Sigmoid colon (tissue), 7 donors: ENCODE results near the gene ATP10A. TPM values are rescaled to one million over a fixed set of nuclear protein-coding genes. Genes with fewer than 3 reads are reported as not detected.
"Not testable (repeated sequence)": the region's sequence is repeated elsewhere in the genome, so short reads cannot be mapped to it uniquely, and the experiment has no call there.

ENCODE experiments used
- DNase-seq: peaks from one replicate; pipeline ENCODE4 v3.0.0-alpha.2; 2019
- H3K27ac ChIP-seq, 4 donors: fragments of 200-600 bp; sonication (generic); one replicate each; pipeline ENCODE4 v1.5.1; 2016 to 2019; ENCODE audit warnings: mild to moderate bottlenecking in 1 of 4
- H3K27me3 ChIP-seq, 3 donors: fragments of 200-600 bp; sonication (generic); one replicate each; pipeline ENCODE4 v1.5.1; 2019; ENCODE audit warnings: mild to moderate bottlenecking in 1 of 3
- H3K36me3 ChIP-seq, 4 donors: fragments of 200-600 bp; sonication (generic); one replicate each; pipeline ENCODE4 v1.5.1; 2016 to 2019
- H3K4me1 ChIP-seq, 4 donors: fragments of 200-600 bp; sonication (generic); one replicate each; pipeline ENCODE4 v1.5.1; 2017 to 2019
- H3K4me3 ChIP-seq, 4 donors: fragments of 200-600 bp; sonication (generic); one replicate each; pipeline ENCODE4 v1.5.1; 2017 to 2019; ENCODE audit warnings: mild to moderate bottlenecking in 2 of 4, moderate library complexity in 1 of 4
- H3K9me3 ChIP-seq, 4 donors: fragments of 200-600 bp in 3 of 4; sonication (generic) in 3 of 4; one replicate each; pipeline versions ENCODE4 v1.5.1 to v1.6.1; 2013 to 2019
- EP300 ChIP-seq, 4 donors: sonication (generic); formaldehyde crosslinking; IDR thresholded peaks; one replicate each; pipeline ENCODE4 v1.6.1; 2017; ENCODE audit warnings: antibody characterized with exemption in 4 of 4
- POLR2A ChIP-seq, 2 donors: fragments of 450-650 bp; IDR thresholded peaks; one replicate each; pipeline ENCODE4 v1.6.1; 2016; ENCODE audit warnings: antibody characterized with exemption in 2 of 2, mild to moderate bottlenecking in 2 of 2, moderate library complexity in 2 of 2
- POLR2AphosphoS5 ChIP-seq, 4 donors: sonication (generic); formaldehyde crosslinking; IDR thresholded peaks; one replicate each; pipeline ENCODE4 v1.6.1; 2017; ENCODE audit warnings: antibody characterized with exemption in 4 of 4
- WGBS, 2 donors: extraction: QIAGEN DNeasy Blood & Tissue Kit; methylation state at CpG; one replicate each; pipeline ENCODE4 v1.1.7; 2013; 5-methylcytosine and 5-hydroxymethylcytosine counted together
- intact Hi-C: fragments of 100-400 bp; cut with DNase I; formaldehyde crosslinking; loops from one replicate; pipeline ENCODE4 v1.15.1; 2023
- polyA plus RNA-seq, 3 donors: library from polyadenylated mRNA; stranded (reverse); fragments of 200-250 nt; gene quantifications; one replicate each; pipeline ENCODE4 v1.2.3, GENCODE V29; 2013
- total RNA-seq, 4 donors: library from RNA; depleted of rRNA; stranded (reverse); fragments of >200 nt; gene quantifications; one replicate each; pipeline ENCODE4 v1.1.0, GENCODE V29; 2016
- TF ChIP-seq, protein P1 (sequence below), 4 experiments: fragments of 450-650 bp in 3 of 4; fragments of 200-600 bp in 1 of 4; IDR thresholded peaks; one replicate each; pipeline ENCODE4 v1.5.1; 2016 to 2019; ENCODE audit warnings: antibody characterized with exemption in 4 of 4, mild to moderate bottlenecking in 3 of 4, moderate library complexity in 2 of 4
- donor health status: healthy with polysubstance abuse.
- donor health status: Bipolar disorder and iron deficiency.
- donor health status: healthy.

ATP10A gene
- total and polyA plus RNA-seq, 7 donors, result 0.23 to 7.7 (median 2.9) TPM

DNA sequence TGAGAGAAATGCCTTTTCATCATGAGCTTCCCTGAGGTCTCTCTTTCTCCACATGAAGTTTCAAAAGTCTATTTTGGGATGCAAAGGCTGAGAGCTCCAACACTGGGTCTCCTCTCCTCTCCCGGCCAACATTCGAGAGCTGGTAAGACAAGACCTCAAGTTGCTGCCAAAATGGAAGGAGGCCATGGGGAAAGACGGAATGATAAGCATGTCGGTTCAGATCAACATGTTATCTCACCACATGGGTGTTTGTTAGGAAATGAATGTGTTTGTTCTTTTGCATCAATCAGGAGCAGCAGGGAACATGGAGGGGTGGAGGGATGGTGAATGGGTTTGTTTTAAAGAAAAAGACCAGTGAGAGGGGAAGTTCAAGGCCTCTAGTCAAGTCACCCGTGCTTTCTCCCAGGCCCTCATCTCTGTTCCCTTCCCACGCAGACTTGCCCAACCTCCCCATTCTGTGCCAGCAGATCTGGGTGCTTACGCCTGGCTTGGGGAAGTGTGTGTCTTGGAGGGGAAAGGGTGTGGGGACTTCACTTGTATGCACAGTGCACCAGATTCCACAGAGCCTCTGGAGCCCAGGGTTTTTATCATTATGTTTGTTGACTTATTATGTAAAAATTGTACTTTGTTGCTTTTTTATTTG is 23.5 kb upstream of the ATP10A start:
- H3K4me1 ChIP-seq, result peaks cover 0 to 29% (median 26%) of the 10 kb centered on the region in 4 donors
- H3K4me3 ChIP-seq, result no peak overlapping the region
- 72 to 75% methylated on average over 7 of the region's 7 CpGs for WGBS, 2 donors
- DNase-seq, result no peak
- H3K27ac ChIP-seq, result peak overlapping the region in 3 of 4 donors; percentile 41 to 57 (median 54)
- H3K36me3 ChIP-seq, result no peaks in the 10 kb centered on the region
- TF ChIP-seq EP300 (IDR thresholded peaks at IDR 0.05), result no peak
- no peak for TF ChIP-seq POLR2A (IDR thresholded peaks at IDR 0.05)
- no peak for TF ChIP-seq POLR2AphosphoS5 (IDR thresholded peaks at IDR 0.05)
- TF ChIP-seq, protein P1, sequence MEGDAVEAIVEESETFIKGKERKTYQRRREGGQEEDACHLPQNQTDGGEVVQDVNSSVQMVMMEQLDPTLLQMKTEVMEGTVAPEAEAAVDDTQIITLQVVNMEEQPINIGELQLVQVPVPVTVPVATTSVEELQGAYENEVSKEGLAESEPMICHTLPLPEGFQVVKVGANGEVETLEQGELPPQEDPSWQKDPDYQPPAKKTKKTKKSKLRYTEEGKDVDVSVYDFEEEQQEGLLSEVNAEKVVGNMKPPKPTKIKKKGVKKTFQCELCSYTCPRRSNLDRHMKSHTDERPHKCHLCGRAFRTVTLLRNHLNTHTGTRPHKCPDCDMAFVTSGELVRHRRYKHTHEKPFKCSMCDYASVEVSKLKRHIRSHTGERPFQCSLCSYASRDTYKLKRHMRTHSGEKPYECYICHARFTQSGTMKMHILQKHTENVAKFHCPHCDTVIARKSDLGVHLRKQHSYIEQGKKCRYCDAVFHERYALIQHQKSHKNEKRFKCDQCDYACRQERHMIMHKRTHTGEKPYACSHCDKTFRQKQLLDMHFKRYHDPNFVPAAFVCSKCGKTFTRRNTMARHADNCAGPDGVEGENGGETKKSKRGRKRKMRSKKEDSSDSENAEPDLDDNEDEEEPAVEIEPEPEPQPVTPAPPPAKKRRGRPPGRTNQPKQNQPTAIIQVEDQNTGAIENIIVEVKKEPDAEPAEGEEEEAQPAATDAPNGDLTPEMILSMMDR (IDR thresholded peaks at IDR 0.05), result no peak
- no peaks in the 10 kb centered on the region for H3K27me3 ChIP-seq
- intact Hi-C loops, result no loop called here
- no peaks in the 10 kb centered on the region for H3K9me3 ChIP-seq

DNA sequence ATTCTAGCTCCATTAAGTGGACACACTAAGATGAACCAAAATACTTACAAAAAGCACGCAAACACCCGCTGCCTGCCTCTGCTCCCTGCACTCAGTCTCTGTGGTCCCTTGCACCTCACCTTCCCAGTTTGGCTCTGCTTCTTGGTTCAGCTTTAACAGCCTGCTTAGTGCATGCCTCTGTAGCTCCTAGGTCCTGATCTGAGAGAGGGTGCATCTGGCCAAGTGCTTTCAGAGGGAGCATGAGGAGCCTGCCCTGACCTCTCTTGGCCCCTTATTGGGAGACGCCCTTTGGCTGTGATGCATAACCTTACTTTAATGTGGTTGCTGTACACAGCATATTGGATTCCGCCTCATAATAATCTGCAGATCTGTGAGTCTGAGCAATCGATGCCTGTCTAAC is 21.2 kb upstream of the ATP10A start:
- H3K9me3 ChIP-seq, result no peaks in the 10 kb centered on the region
- H3K27ac ChIP-seq, result peak overlapping the region in 1 of 4 donors; percentile 58
- H3K4me3 ChIP-seq, result no peak overlapping the region
- TF ChIP-seq POLR2A (IDR thresholded peaks at IDR 0.05), result no peak
- TF ChIP-seq, protein P1 (IDR thresholded peaks at IDR 0.05), result no peak
- TF ChIP-seq POLR2AphosphoS5 (IDR thresholded peaks at IDR 0.05), result no peak
- TF ChIP-seq EP300 (IDR thresholded peaks at IDR 0.05), result no peak
- DNase-seq, result no peak
- H3K4me1 ChIP-seq, result peaks cover 0 to 13% (median 10%) of the 10 kb centered on the region in 4 donors
- WGBS, 2 donors, result 54 to 68% methylated on average over 5 of the region's 5 CpGs
- no peaks in the 10 kb centered on the region for H3K27me3 ChIP-seq
- intact Hi-C loops, result no loop called here
- no peaks in the 10 kb centered on the region for H3K36me3 ChIP-seq

DNA sequence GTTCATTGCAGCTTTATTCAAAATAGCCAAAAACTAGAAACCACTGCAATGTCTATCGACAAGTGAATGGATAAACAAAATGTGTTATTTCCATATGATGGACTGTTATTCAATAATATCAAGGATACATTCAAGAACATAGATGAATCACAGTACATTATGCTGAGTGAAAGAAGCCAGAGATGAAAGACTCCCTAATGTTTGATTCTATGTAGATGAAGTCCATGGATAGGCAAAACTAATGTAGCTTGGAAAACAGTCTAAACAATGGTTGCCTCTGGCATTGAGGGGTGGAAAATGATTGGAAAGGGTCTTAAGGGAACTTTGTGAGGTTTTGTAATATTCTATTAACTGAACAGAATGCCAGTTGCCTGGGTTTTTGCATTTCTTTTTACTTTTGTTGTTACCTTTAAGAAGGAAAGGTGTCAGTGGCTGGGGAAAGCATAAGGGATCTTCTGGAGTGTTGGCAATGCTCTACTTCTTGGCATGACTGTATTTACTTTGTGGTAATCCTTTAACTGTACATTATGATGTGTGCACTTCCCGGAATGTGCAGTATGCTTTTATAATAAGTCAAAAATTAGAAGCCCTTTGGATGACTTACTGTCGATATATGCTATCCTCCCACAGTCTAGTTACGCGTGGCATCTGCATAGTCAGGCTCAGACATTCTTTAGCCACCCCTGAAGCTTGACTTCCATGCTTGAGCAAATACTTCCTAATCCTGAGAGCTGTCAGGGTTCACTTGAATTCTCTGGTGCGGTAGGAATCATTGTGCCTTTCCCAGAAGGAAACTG is 20.5 kb upstream of the ATP10A start:
- DNase-seq, result no peak
- Histone ChIP-seq H3K4me1 (peaks cover 0 to 13% (median 10%) of the 10 kb centered on the region in 4 donors), H3K9me3 (no peaks in the 10 kb centered on the region), H3K4me3 (no peak overlapping the region), H3K36me3 (no peaks in the 10 kb centered on the region), H3K27me3 (no peaks in the 10 kb centered on the region), H3K27ac (peak overlapping the region in 1 of 4 donors; percentile 58)
- 30 to 76% methylated on average over 6 of the region's 6 CpGs for WGBS, 2 donors
- TF ChIP-seq EP300 (IDR thresholded peaks at IDR 0.05) (no peak), POLR2A (IDR thresholded peaks at IDR 0.05) (no peak)
- intact Hi-C loops, result no loop called here

DNA sequence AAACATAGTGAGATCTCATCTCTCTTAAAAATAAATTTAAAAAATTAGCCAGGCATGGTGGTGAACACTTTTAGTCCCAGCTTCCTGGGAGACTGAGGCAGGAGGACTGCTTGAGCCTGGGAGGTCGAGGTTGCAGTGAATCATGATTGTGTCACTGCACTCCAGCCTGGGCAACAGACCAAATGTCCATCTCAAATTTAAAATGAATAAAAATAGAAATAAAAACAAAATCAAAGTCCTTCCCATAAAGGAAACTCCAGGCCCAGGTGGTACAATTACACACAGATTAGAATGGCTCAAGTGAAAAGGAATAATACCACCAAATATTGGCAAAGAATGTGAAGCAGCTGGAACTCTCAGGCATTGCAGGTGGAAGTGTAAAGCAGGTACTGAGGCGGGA is 19.3 kb upstream of the ATP10A start:
- DNase-seq, result no peak
- H3K9me3 ChIP-seq, result no peaks in the 10 kb centered on the region
- TF ChIP-seq POLR2AphosphoS5 (IDR thresholded peaks at IDR 0.05) (no peak), POLR2A (IDR thresholded peaks at IDR 0.05) (no peak), EP300 (IDR thresholded peaks at IDR 0.05) (no peak)
- TF ChIP-seq, protein P1 (IDR thresholded peaks at IDR 0.05), result no peak
- H3K36me3 ChIP-seq, result no peaks in the 10 kb centered on the region
- intact Hi-C loops, result no loop called here
- H3K27ac ChIP-seq, result no peak overlapping the region
- H3K4me3 ChIP-seq, result no peak overlapping the region
- no peaks in the 10 kb centered on the region for H3K27me3 ChIP-seq
- H3K4me1 ChIP-seq, result peaks cover 0 to 13% (median 10%) of the 10 kb centered on the region in 4 donors
- WGBS, 2 donors, result 65 to 89% methylated on average over 2 of the region's 2 CpGs

DNA sequence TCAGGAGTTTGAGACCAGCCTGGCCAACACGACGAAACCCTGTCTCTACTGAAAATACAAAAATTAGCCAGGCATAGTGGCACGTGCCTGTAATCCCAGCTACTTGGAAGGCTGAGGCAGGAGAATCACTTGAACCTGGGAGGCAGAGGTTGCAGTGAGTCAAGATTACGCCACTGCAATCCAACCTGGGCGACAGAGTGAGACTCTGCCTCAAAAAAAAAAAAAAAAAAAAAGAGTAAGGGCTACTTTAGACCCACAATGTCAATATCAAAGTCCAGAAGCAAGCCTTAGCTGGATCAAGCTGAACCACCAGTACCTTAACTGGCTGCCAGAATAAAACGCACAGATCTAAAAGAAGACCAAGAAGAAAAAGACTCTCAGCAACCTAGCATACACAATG is 17.8 kb upstream of the ATP10A start:
- H3K27ac ChIP-seq, intact Hi-C loops, H3K27me3 ChIP-seq, DNase-seq, H3K36me3 ChIP-seq, H3K4me3 ChIP-seq, H3K9me3 ChIP-seq, H3K4me1 ChIP-seq: not testable (repeated sequence)
- 59 to 86% methylated on average over 6 of the region's 6 CpGs for WGBS, 2 donors
